ENCODE measurements around the gene CHN2.

Gene CHN2

GRCh38 chr7:29315122-29315891 is 120.7 kb downstream of the CHN2 start:
- DNase-seq: no peak

GRCh38 chr7:29315892-29316270 is 121.3 kb downstream of the CHN2 start:
- no peak for DNase-seq

DNA sequence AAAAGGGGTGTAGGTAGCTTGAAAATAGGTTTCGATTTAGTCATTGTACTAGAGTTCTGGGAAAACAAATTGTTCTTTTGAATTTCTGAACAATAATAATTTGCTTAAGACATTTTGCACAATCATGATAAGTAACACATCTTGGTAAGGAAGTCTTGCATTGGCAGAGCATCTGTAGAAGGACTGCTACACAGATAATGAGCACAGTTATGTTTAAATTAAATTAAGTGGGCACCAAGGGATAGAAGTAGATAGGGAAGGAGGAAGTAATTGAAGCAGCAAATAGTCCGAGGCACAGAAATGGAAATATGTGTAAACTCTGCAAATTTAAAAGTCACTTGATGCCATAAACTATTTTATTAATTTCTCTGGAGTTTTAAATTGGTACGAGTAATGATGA is 122.4 kb downstream of the CHN2 start:
- DNase-seq: no peak

GRCh38 chr7:29318853-29319718 is 124.5 kb downstream of the CHN2 start:
- no peak for DNase-seq

- DNase-seq: no peak
These were observed 125.3 kb downstream of the CHN2 start for GRCh38 chr7:29319719-29320521.

DNA sequence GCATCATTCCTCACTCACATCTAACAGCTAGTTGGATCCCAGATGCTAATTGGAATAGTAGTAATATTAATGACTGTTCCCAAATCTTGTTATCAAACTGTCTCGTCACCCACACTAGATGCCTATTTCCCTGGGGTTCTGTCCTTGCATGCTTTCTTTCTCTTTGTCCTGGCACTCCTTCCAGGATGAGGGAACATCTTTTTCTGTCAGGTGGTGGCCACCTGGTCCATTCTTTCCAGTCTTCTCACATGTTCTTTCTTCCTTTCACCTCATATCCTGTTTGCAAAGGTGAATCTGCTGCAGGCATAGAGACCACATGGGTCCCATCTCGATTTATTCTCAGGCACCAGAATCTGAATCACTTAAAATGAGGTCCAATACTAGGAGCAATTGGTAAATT is 126.0 kb downstream of the CHN2 start:
- DNase-seq: no peak

DNA sequence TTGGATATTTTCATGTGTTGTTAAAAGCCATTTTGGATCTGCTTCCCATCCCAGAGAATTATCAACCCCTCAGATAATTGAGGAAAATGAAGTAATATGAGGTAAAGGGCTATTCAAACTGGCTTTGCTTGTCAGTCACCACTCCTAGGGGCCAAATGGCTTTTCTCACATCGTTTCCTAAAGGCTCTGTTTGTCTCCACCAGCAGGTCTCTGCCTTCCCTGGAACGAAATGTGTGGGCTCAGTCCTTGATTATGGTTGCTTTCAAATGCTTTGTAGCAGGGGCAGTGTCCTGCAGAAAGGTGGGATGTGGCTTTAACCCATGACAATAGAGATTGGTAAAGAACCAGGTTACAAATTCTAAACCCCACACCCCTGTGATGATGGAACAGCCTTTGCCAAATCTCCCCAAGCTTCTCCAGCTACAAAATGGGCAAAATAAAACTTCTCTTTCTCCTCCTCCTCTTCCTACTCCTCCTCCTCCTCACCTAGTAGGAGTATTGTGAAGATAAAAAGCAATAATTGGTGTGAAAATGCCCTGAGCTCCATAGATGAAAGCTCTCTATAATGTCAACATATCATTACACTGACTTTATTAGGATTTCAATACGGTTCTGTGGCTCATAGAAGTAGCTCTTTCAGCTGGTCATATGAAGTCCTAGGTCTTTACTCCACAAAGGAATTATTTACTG is 127.6 kb downstream of the CHN2 start:
- DNase-seq: no peak

DNA sequence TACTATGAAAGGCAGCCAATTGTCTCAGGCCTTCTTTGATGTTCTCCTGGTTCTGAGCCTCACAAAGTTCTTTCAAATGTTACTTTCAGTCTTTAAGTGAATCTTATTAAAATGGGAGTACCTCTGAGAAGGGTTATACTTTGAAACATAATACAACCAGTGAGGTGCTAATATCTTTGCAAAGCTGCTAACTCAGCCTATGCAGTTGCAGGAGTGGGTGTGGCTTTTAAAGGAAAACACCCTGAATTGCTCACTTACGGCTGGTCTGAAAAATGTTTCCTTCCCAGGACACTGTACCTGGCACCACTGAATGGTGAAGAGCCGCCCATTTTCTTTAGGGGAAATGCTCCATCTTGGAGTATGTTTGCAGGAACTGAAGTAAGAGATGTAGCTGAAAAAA is 130.9 kb downstream of the CHN2 start:
- DNase-seq: no peak

GRCh38 chr7:29326864-29327263 is 132.3 kb downstream of the CHN2 start:
- DNase-seq: peak; percentile 18

DNA sequence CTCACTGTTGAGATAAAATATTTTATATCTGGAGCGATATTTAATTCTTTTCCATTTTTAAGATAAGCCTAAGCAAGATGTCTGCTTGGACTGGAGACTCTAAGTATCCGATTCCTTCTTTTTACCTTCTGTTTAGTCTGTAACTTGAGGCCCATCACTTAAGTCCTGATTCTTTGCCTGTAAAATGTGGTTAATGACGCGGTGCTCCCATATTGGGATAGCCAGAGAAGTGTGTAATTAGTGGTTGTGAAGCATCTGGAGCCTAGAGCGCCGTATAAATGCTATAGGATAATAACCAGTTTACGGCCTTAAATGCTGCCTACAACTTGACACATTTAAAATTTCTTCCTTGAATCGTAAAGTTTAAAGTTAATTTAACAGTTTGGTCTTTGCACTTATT is 132.9 kb downstream of the CHN2 start:
- DNase-seq: peak; percentile 75

- peak; percentile 33 for DNase-seq
These were observed 133.5 kb downstream of the CHN2 start for GRCh38 chr7:29328045-29328444.

DNA sequence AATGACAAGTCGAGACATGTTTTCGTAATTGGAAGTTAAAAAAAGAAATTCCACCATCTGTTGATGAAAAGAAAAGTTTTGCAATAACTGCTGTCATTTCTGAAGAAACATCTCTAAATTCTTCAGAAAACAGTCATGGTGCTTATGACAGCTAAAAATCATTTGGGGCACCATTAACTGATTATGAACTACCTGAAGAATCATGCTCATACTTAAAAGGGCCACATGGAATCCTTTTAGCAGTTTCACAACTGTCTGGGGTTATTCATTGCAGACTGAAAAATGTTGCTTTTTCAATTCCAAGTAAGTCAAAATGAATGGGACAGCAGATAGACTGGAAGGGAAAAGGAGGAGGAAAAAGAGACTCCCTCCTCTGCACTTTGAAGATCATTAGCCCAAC is 134.2 kb downstream of the CHN2 start:
- no peak for DNase-seq

DNA sequence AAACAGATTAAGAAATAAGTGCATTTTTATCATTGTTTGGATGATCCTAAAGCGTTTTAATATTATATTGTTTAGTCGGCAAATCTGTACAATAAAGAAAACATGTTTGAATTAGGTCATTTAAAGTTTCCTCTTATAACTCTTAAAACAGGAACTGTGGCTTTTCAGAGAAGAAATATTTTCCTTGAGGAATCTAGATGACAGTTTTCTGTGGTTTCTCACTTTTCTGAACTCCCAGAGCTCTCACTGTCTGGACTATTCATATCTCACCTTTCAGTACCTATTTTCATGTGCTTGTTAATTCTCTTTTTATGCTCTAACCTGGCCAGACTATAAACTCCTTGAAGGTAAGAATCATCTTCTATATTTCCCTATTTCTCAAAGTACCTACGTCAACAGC is 135.1 kb downstream of the CHN2 start:
- DNase-seq: no peak

DNA sequence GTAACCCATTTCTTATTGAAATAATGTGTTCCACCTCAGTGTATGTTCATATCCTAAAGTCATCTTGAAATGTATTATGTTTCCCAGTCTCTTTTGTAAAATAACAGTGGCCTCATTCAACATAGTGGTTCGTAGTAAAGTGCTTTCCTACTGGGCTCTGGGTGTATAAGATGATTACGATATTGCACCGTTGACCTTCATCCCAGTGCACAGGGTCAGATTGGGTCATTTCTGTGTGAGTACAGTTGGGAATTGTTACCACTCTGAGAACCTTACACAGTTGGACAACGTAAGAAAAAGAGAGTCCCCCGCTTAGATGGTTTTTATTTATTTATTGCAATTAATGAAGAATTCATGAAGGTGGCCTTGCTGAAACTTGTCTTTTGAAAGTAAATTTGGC is 135.6 kb downstream of the CHN2 start:
- no peak for DNase-seq

DNA sequence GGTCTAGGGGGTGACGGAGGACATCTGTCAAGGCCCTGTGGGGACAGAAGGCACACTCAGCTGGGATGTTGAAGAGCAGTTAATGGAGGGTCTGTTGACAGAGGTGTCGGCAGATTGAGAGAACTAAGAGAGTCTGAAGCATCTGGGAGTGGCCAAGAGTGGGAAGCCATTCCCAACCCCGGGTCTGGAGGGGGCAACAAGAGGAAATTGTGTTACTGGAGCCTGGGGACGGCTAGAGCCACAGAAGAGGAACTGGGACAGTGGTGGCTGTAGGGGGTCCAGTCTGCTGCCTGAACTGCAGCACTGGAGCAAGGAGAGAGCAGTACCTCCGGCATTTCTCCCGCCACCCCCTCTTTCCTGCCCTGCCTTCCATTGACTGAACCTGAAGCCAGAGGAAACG is 136.6 kb downstream of the CHN2 start:
- DNase-seq: no peak

DNA sequence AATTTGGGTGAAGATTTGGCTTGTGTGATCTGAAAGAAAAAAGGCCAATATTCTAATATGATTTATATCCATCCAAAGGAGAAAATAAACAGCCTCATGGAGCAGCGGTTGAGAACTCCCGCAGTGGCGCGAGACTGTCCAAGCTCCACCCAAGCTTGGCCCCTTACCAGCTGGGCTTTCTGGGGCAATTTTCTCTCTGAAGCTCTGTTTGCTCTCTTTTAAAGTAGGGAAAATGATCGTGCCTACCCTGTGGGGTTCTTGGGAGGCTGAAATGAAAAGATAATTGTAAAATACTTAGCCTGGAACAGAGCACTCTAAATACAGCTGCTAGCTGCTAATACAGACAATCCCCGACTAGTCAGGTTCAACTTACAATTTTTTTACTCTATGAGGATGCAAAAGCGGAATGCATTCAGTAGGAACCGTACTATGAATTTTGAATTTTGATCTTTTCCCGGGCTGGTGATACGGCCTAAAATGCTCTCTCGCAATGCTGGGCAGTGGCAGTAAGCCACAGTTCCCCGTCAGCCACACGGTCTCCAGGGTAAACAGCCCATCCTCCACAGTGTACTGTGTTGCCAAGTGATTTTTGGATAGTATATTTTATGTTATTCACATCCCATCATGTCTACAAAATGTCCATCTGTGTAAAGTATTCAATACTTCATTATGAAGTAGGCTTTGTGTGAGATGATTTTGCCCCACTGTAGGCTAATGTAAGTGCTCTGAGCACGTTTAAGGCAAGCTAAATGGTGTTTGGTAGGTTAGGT is 137.7 kb downstream of the CHN2 start:
- peak; percentile 79 for DNase-seq

DNA sequence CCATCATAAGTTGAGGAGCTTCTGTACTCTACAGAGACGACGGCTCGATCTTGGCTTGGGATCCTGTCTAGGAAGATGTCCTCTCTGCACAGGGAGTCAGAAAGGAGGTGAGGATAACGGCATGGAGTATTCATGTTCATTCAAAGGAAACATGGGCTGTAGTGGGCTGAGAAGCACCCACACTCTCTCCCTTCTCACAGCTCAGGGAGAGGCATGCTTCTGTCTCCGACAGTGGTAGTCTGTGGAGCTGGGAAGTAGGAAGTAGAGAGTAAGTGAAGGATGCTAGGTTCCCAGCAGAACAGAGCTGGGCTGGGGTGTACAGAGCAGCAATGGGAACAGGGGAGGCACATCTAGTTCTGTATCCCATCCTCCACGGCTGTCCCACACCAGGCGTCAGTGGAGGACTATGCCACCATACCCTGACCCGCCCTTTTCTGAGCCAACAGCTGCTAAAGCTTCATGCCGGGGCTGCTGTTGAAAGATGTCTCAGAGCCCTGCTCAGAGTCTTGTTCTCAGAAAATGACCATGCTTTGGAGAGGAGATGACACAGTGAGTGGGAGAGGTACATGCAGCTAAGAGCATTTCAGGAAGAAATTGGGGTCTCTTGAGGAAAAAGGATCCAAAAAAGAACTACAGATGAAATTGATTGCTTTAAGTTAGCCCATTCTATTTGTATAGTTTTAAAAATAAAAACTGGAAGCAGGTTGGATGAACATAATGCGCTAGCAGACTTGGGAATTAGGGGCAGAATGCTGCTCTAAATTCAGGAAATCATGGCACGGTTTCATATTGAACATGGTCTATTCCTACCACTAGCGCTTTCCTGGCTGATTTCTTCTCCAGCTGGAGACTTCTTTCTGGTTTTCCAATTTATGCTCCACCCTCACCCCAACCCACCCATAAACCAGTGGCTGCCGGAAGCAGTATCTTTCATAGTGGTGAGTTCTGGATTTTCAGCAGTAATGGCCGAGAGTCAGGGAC is 138.6 kb downstream of the CHN2 start:
- DNase-seq: no peak

GRCh38 chr7:29335188-29336083 is 140.9 kb downstream of the CHN2 start:
- DNase-seq: peak; percentile 38

- DNase-seq: no peak
These were observed 143.1 kb downstream of the CHN2 start for GRCh38 chr7:29337546-29338116.
